SK-N-SH treated with all-trans-retinoic acid at 6 μM for 48 hours (cell line): Measurements from ENCODE around the gene FMNL1.

Source experiments
- ATAC-seq: fragments of 200-7000 bp; cut with Tn5 transposase; 3 replicates; pipeline ENCODE4 v1.9.1; 2020; ENCODE audit warnings: mild to moderate bottlenecking, moderate library complexity
- ARNTL ChIP-seq: fragments of 450-650 bp; formaldehyde crosslinking; IDR thresholded peaks from 2 replicates; pipeline ENCODE4 v1.5.0; 2020; ENCODE audit warnings: low read depth, mild to moderate bottlenecking, moderate library complexity, borderline replicate concordance
- BACH2 ChIP-seq: fragments of 250-450 bp; sonication (Bioruptor Pico); IDR thresholded peaks from 2 replicates; pipeline ENCODE4 v1.9.0; 2021; ENCODE audit warnings: mild to moderate bottlenecking, borderline replicate concordance
- CSDC2 ChIP-seq: fragments of 250-450 bp; sonication (Bioruptor Pico); IDR thresholded peaks from 2 replicates; pipeline ENCODE4 v1.5.0; 2020; ENCODE audit warnings: mild to moderate bottlenecking, moderate library complexity
- CSRNP3 ChIP-seq: fragments of 250-450 bp; sonication (Bioruptor Pico); IDR thresholded peaks from 2 replicates; pipeline ENCODE4 v1.5.1; 2021; ENCODE audit warnings: mild to moderate bottlenecking, moderate library complexity
- ESRRG ChIP-seq: fragments of 250-450 bp; sonication (Bioruptor Pico); IDR thresholded peaks from 2 replicates; pipeline ENCODE4 v1.6.1; 2021; ENCODE audit warnings: mild to moderate bottlenecking
- GLIS3 ChIP-seq: fragments of 250-450 bp; sonication (Bioruptor Pico); IDR thresholded peaks from 2 replicates; pipeline ENCODE4 v1.5.0; 2020; ENCODE audit warnings: mild to moderate bottlenecking, moderate library complexity
- OSR1 ChIP-seq: fragments of 250-450 bp; sonication (Bioruptor Pico); IDR thresholded peaks from 2 replicates; pipeline ENCODE4 v1.8.0; 2022; ENCODE audit warnings: moderate library complexity, mild to moderate bottlenecking, inconsistent platforms
- PATZ1 ChIP-seq: fragments of 250-450 bp; sonication (Bioruptor Pico); IDR thresholded peaks from 2 replicates; pipeline ENCODE4 v1.8.0; 2020; ENCODE audit warnings: mild to moderate bottlenecking, moderate library complexity, borderline replicate concordance
- PPARA ChIP-seq: fragments of 250-450 bp; sonication (Bioruptor Pico); IDR thresholded peaks from 2 replicates; pipeline ENCODE4 v1.5.0; 2020; ENCODE audit warnings: mild to moderate bottlenecking, borderline replicate concordance
- TCF4 ChIP-seq: fragments of 250-450 bp; sonication (Bioruptor Pico); IDR thresholded peaks from 2 replicates; pipeline ENCODE4 v1.8.0; 2021; ENCODE audit warnings: mild to moderate bottlenecking, moderate library complexity, borderline replicate concordance
- TOX ChIP-seq: fragments of 250-450 bp; sonication (Bioruptor Pico); IDR thresholded peaks from 2 replicates; pipeline ENCODE4 v1.8.0; 2021; ENCODE audit warnings: mild to moderate bottlenecking, moderate library complexity, borderline replicate concordance
- TSHZ2 ChIP-seq: fragments of 250-450 bp; sonication (Bioruptor Pico); IDR thresholded peaks from 2 replicates; pipeline ENCODE4 v1.5.0; 2020; ENCODE audit warnings: mild to moderate bottlenecking, moderate library complexity
- ZFP3 ChIP-seq: fragments of 250-450 bp; sonication (Bioruptor Pico); IDR thresholded peaks from 2 replicates; pipeline ENCODE4 v1.5.0; 2020; ENCODE audit warnings: mild to moderate bottlenecking, moderate library complexity
- ZFP30 ChIP-seq: fragments of 450-650 bp; formaldehyde crosslinking; IDR thresholded peaks from 2 replicates; pipeline ENCODE4 v1.5.0; 2022; ENCODE audit warnings: mild to moderate bottlenecking, moderate library complexity
- ZNF565 ChIP-seq: fragments of 450-650 bp; formaldehyde crosslinking; conservative IDR thresholded peaks from 2 replicates; pipeline ENCODE4 v1.5.0; 2020; ENCODE audit warnings: low read depth, mild to moderate bottlenecking, moderate library complexity
- ZNF70 ChIP-seq: fragments of 450-650 bp; formaldehyde crosslinking; IDR thresholded peaks from 2 replicates; pipeline ENCODE4 v1.5.0; 2020; ENCODE audit warnings: mild to moderate bottlenecking, moderate library complexity
- ZNF8 ChIP-seq: fragments of 450-650 bp; formaldehyde crosslinking; IDR thresholded peaks from 2 replicates; pipeline ENCODE4 v1.5.0; 2020; ENCODE audit warnings: mild to moderate bottlenecking, moderate library complexity

FMNL1 gene

GRCh38 chr17:45189009-45189408 is 32.7 kb upstream of the FMNL1 start:
- TF ChIP-seq ESRRG (CRISPR knock-in tag): no peak
- TF ChIP-seq, all 23 proteins: peak for 0
- ATAC-seq: no peak

GRCh38 chr17:45190503-45191255 is 31.0 kb upstream of the FMNL1 start:
- TF ChIP-seq PPARA (CRISPR knock-in tag): no peak
- no peak for TF ChIP-seq TOX
- no peak for TF ChIP-seq TCF4 (CRISPR knock-in tag)
- no peak for TF ChIP-seq PATZ1 (CRISPR knock-in tag)
- no peak for TF ChIP-seq ZNF70 (CRISPR knock-in tag)
- TF ChIP-seq CSDC2 (CRISPR knock-in tag): no peak
- TF ChIP-seq ESRRG (CRISPR knock-in tag): no peak
- no peak for ATAC-seq

GRCh38 chr17:45195424-45195823 is 26.3 kb upstream of the FMNL1 start:
- TF ChIP-seq BACH2 (no peak), TCF4 (CRISPR knock-in tag) (no peak), PPARA (CRISPR knock-in tag) (no peak), ESRRG (CRISPR knock-in tag) (no peak), PATZ1 (CRISPR knock-in tag) (no peak)
- TF ChIP-seq, all 23 proteins: peak for 0
- ATAC-seq: no peak

- TF ChIP-seq PATZ1 (CRISPR knock-in tag) (no peak), OSR1 (CRISPR knock-in tag) (no peak), ZNF8 (CRISPR knock-in tag) (no peak), ARNTL (CRISPR knock-in tag) (no peak), ZNF565 (CRISPR knock-in tag) (no peak), ZFP30 (CRISPR knock-in tag) (no peak), GLIS3 (no peak), ZFP3 (CRISPR knock-in tag) (no peak), CSRNP3 (CRISPR knock-in tag) (no peak), TSHZ2 (CRISPR knock-in tag) (no peak), TCF4 (CRISPR knock-in tag) (no peak)
- no peak for ATAC-seq
Observed at GRCh38 chr17:45197108-45197507, 24.6 kb upstream of the FMNL1 start.
